Measurements from ENCODE around the gene DEFB119.
"Not testable (repeated sequence)": the region's sequence is repeated elsewhere in the genome, so short reads cannot be mapped to it uniquely, and the experiment has no call there.

DEFB119 gene

GRCh38 chr20:31390490-31390889, at the start of gene DEFB119:
TSS of gene DEFB119 (minus strand) at chr20:31390590. CDS start at chr20:31390483, 107 bp downstream.
- no peak for DNase-seq

- DNase-seq, result no peak
These were observed 40.3 kb upstream of the DEFB119 start for GRCh38 chr20:31430568-31431115.

GRCh38 chr20:31427576-31427975, 37.2 kb upstream of the DEFB119 start:
- not testable (repeated sequence) for DNase-seq

GRCh38 chr20:31426891-31427551, 36.6 kb upstream of the DEFB119 start:
- not testable (repeated sequence) for DNase-seq

- DNase-seq, result no peak
These were observed 35.4 kb upstream of the DEFB119 start for GRCh38 chr20:31425797-31426196.

- DNase-seq, result no peak
These were observed 27.9 kb upstream of the DEFB119 start for GRCh38 chr20:31418307-31418706.

- no peak for DNase-seq
These were observed 25.3 kb upstream of the DEFB119 start for GRCh38 chr20:31415653-31416052.

GRCh38 chr20:31414381-31414780, 24.0 kb upstream of the DEFB119 start:
- no peak for DNase-seq

- no peak for DNase-seq
These were observed 19.6 kb upstream of the DEFB119 start for GRCh38 chr20:31410011-31410410.

GRCh38 chr20:31406115-31406514, 15.7 kb upstream of the DEFB119 start, which contains the start of gene DEFB121:
TSS of gene DEFB121 (minus strand) at chr20:31406215. CDS start at chr20:31406152, 63 bp downstream.
- no peak for DNase-seq

GRCh38 chr20:31403886-31404285, 13.5 kb upstream of the DEFB119 start:
- DNase-seq, result no peak

GRCh38 chr20:31394900-31395299, 4.5 kb upstream of the DEFB119 start:
- no peak for DNase-seq

GRCh38 chr20:31392836-31393235, 2.4 kb upstream of the DEFB119 start:
- no peak for DNase-seq

- DNase-seq, result no peak
These were observed 16.0 kb downstream of the DEFB119 start for GRCh38 chr20:31374346-31374745.

- no peak for DNase-seq
These were observed 22.1 kb downstream of the DEFB119 start, which contains the start of gene DEFB118 for GRCh38 chr20:31368301-31368700. TSS of gene DEFB118 (plus strand) at chr20:31368601. CDS start at chr20:31368651, 50 bp downstream.

GRCh38 chr20:31364272-31364671, 26.1 kb downstream of the DEFB119 start:
- not testable (repeated sequence) for DNase-seq

GRCh38 chr20:31363295-31363694, 27.1 kb downstream of the DEFB119 start:
- DNase-seq, result no peak

- DNase-seq, result no peak
These were observed 34.4 kb downstream of the DEFB119 start for GRCh38 chr20:31355981-31356380.

GRCh38 chr20:31341470-31341869, 48.9 kb downstream of the DEFB119 start:
- DNase-seq, result no peak

GRCh38 chr20:31330893-31331292, 59.5 kb downstream of the DEFB119 start:
- DNase-seq, result no peak
